Esophagus (tissue), 2 donors: ENCODE data around the gene RBMS3. TPM values are rescaled to one million over a fixed set of nuclear protein-coding genes. Genes with fewer than 3 reads are reported as not detected.

Source experiments
- H3K27ac ChIP-seq, 2 donors: one replicate each; pipeline ENCODE4 v1.5.1; 2013; ENCODE audit warnings: low read depth in 2 of 2, mild to moderate bottlenecking in 2 of 2, inconsistent platforms in 1 of 2, low read length in 1 of 2, moderate library complexity in 1 of 2
- H3K27me3 ChIP-seq, 2 donors: one replicate each; pipeline ENCODE4 v1.6.1; 2013; ENCODE audit warnings: low read length in 2 of 2, control low read depth in 1 of 2, mild to moderate bottlenecking in 1 of 2; ENCODE audit not compliant: insufficient read depth in 2 of 2, control insufficient read depth in 1 of 2
- H3K36me3 ChIP-seq, 2 donors: one replicate each; pipeline ENCODE4 v1.6.1; 2013; ENCODE audit warnings: low read length in 1 of 2; ENCODE audit not compliant: control insufficient read depth in 2 of 2, insufficient read depth in 2 of 2
- H3K4me1 ChIP-seq, 2 donors: one replicate each; pipeline ENCODE4 v1.6.1; 2013; ENCODE audit warnings: low read length in 1 of 2; ENCODE audit not compliant: control insufficient read depth in 2 of 2, insufficient read depth in 2 of 2
- H3K4me3 ChIP-seq, 2 donors: one replicate each; pipeline ENCODE4 v1.5.1; 2013; ENCODE audit warnings: low read length in 2 of 2, mild to moderate bottlenecking in 2 of 2, low read depth in 1 of 2, moderate library complexity in 1 of 2
- H3K9me3 ChIP-seq, 2 donors: one replicate each; pipeline ENCODE4 v1.6.1; 2013; ENCODE audit warnings: mild to moderate bottlenecking in 2 of 2, low read depth in 1 of 2, low read length in 1 of 2, moderate library complexity in 1 of 2; ENCODE audit not compliant: control insufficient read depth in 2 of 2, insufficient read depth in 1 of 2
- WGBS, 2 donors: extraction: QIAGEN DNeasy Blood & Tissue Kit; methylation state at CpG; one replicate each; pipeline ENCODE4 v1.1.7; 2013; 5-methylcytosine and 5-hydroxymethylcytosine counted together
- polyA plus RNA-seq, 2 donors: library from polyadenylated mRNA; stranded (reverse); fragments of 200-250 nt; gene quantifications; one replicate each; pipeline ENCODE4 v1.2.3, GENCODE V29; 2013
- donor health status: healthy with polysubstance abuse.
- donor health status: Bipolar disorder and iron deficiency.

Gene RBMS3
- polyA plus RNA-seq, 2 donors: 1.1 to 1.7 TPM

DNA sequence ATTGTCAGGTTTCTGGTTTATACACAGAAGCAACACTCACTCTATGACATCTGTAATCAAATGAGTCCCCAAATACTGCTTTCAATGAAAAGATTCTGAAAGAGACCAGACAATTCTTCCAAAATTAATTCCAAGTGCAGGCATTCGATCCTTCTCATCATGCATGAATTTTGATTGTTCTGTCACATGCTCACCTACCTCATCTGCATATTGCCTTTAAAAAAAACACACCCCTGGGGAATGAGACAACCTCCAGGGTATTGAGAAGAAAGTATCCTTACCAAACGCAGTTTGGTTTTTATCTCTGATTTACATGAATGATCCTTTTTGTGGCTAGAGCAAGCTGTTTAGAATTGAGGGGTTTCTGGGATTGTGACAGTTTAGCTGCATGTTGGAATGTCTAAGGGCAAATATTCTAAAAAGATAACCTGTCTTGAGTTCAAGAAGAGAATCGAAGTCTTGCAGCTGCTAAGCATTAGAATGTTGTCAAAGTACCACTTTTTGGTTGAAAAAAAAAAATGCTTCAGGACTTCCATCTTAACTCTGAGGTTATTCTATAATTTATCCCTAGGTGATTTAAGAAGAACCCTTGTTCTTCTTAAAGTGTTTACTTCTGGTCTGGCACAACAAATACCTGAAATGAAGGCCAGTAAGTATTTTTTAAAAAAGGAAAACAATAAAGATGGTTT, 653.1 kb downstream of the RBMS3 start:
- WGBS, 2 donors: 55 to 66% methylated on average over 3 of the region's 3 CpGs
- Histone ChIP-seq H3K4me1 (no peaks in the 10 kb centered on the region), H3K36me3 (no peaks in the 10 kb centered on the region), H3K9me3 (no peaks in the 10 kb centered on the region), H3K27ac (no peak overlapping the region), H3K27me3 (no peaks in the 10 kb centered on the region), H3K4me3 (no peak overlapping the region)

- no peak overlapping the region for H3K4me3 ChIP-seq
- H3K27me3 ChIP-seq: no peaks in the 10 kb centered on the region
- no peak overlapping the region for H3K27ac ChIP-seq
- no peaks in the 10 kb centered on the region for H3K4me1 ChIP-seq
- no peaks in the 10 kb centered on the region for H3K9me3 ChIP-seq
- no peaks in the 10 kb centered on the region for H3K36me3 ChIP-seq
- 87 to 88% methylated on average over 4 of the region's 4 CpGs for WGBS, 2 donors
Observed at GRCh38 chr3:29934751-29935150, 653.9 kb downstream of the RBMS3 start.

- Histone ChIP-seq H3K9me3 (no peaks in the 10 kb centered on the region), H3K27me3 (no peaks in the 10 kb centered on the region), H3K4me3 (no peak overlapping the region), H3K4me1 (no peaks in the 10 kb centered on the region), H3K36me3 (no peaks in the 10 kb centered on the region), H3K27ac (no peak overlapping the region)
- 66 to 74% methylated on average over 3 of the region's 3 CpGs for WGBS, 2 donors
Observed at GRCh38 chr3:29936054-29936453, 655.2 kb downstream of the RBMS3 start.

DNA sequence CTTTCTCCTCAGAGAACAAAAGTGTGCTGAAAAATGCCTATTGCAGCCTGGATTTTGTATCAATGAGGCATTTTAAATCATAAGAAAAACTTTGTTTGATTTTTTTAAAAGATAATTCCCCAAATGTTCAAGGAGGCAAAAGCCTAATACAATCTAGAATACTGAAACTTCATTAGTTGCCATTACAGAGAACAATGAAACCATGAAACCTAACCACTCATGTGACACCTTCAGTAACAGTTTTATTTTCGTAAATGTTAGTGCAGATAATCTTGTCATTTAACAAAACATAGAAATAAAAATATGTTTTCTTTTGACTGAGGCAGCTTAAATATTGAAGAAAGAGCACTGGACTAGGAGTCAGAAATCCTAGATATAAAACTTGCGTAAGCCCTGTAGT, 655.9 kb downstream of the RBMS3 start:
- H3K4me1 ChIP-seq: no peaks in the 10 kb centered on the region
- no peaks in the 10 kb centered on the region for H3K27me3 ChIP-seq
- no peak overlapping the region for H3K4me3 ChIP-seq
- no peak overlapping the region for H3K27ac ChIP-seq
- H3K36me3 ChIP-seq: no peaks in the 10 kb centered on the region
- H3K9me3 ChIP-seq: no peaks in the 10 kb centered on the region
- WGBS, 2 donors: 85 to 90% methylated on average over 2 of the region's 2 CpGs

GRCh38 chr3:29937185-29937584, 656.3 kb downstream of the RBMS3 start:
- Histone ChIP-seq H3K36me3 (no peaks in the 10 kb centered on the region), H3K27ac (no peak overlapping the region), H3K4me3 (no peak overlapping the region), H3K27me3 (no peaks in the 10 kb centered on the region), H3K4me1 (no peaks in the 10 kb centered on the region), H3K9me3 (no peaks in the 10 kb centered on the region)

DNA sequence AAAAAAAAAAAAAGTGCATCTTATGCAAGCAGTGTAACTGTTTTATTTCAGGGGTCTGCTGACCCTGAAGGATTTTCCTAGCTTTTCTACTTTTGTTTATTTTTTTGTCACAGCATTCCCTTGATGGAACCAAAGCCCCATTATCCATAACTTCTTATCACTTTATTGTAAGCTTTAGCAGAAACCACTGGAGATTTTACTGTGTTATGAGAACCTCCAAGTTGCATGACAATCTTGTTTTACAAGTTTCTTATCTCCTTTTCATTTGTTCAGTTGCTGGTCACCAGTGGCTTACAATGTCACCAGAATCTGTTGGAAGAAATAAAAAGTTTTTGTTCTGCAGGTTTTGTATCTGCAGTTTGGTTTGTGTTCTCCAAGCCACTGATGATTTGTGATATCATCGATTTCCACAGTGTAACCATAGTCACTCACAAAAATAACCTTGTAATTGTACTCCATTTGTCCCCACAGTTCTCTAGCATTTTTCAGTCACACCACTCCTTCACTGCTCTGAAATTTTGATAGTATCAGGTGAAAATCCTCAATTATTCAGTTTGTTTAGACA, 660.0 kb downstream of the RBMS3 start:
- H3K36me3 ChIP-seq: no peaks in the 10 kb centered on the region
- no peaks in the 10 kb centered on the region for H3K9me3 ChIP-seq
- H3K4me3 ChIP-seq: no peak overlapping the region
- no peaks in the 10 kb centered on the region for H3K4me1 ChIP-seq
- 53 to 54% methylated on average over 1 of the region's 1 CpG for WGBS, 2 donors
- no peaks in the 10 kb centered on the region for H3K27me3 ChIP-seq
- H3K27ac ChIP-seq: no peak overlapping the region

DNA sequence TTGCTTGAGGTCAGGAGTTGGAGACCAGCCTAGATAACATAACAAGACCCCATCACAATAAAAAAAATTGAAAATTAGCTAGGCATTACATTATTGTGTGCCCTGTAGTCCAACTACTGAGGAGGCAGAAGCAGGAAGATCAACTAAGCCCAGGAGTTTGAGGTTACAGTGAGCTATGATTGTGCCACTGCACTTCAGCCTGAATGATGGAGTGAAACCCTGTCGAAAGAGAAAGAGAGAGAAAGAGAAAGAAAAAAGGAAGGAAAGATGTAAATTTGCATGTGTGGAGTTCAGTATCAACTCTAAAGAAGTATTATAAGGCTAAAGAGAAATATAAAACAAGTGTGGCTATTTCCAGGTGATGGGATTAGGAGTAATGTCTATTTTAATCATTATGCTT, 661.4 kb downstream of the RBMS3 start:
- no peaks in the 10 kb centered on the region for H3K4me1 ChIP-seq
- no peaks in the 10 kb centered on the region for H3K27me3 ChIP-seq
- H3K36me3 ChIP-seq: no peaks in the 10 kb centered on the region
- no peaks in the 10 kb centered on the region for H3K9me3 ChIP-seq
- no peak overlapping the region for H3K27ac ChIP-seq
- H3K4me3 ChIP-seq: no peak overlapping the region
- 76 to 91% methylated on average over 1 of the region's 1 CpG for WGBS, 2 donors

DNA sequence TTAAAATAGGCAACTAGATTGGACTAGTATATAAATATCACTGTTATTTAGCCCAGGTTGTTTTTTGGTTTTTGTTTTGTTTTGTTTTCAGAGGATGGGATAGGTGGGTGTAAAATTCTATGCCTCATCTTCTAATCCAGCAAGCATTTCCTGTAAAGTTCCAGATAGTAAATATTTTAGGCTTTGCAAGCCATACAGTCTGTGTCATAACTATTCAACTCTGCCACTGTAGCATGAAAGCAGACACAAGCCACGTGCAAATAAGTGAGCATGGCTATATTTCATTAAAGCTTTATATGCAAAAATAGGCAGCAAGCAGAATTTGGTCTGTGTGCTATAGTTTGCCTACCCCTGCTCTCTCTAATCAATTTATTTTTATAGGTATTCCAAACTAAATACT, 668.3 kb downstream of the RBMS3 start:
- Histone ChIP-seq H3K36me3 (no peaks in the 10 kb centered on the region), H3K27ac (no peak overlapping the region), H3K27me3 (no peaks in the 10 kb centered on the region), H3K9me3 (no peaks in the 10 kb centered on the region), H3K4me1 (no peaks in the 10 kb centered on the region), H3K4me3 (no peak overlapping the region)
- WGBS, 2 donors: 18 to 21% methylated on average over 1 of the region's 1 CpG

GRCh38 chr3:29949940-29950616, 669.2 kb downstream of the RBMS3 start:
- 86 to 89% methylated on average over 11 of the region's 11 CpGs for WGBS, 2 donors
- no peak overlapping the region for H3K27ac ChIP-seq

DNA sequence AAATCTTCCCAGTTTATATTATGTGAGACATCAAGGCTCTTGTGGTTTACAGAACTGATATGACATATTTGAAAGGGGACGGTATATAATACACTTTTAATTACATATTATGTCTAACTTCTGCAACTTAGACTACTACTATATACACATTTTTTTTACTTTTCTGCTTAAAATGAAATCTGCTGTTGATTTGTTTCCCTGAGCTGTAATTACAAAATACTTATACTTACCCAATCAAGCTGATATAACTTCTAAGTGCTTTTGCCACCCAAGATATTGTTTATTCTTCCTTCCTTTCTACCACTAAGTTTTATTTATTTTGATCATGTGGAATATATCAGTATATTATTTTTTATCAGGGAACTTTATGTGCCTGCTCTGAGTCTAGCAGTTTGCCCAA, 671.6 kb downstream of the RBMS3 start:
- Histone ChIP-seq H3K36me3 (no peaks in the 10 kb centered on the region), H3K27me3 (no peaks in the 10 kb centered on the region), H3K4me3 (no peak overlapping the region), H3K4me1 (no peaks in the 10 kb centered on the region), H3K27ac (no peak overlapping the region), H3K9me3 (no peaks in the 10 kb centered on the region)
- WGBS, 2 donors: 80 to 87% methylated on average over 1 of the region's 1 CpG

More at GRCh38 chr3:29949940-29950616, 669.2 kb downstream of the RBMS3 start:
- Histone ChIP-seq H3K9me3 (no peaks in the 10 kb centered on the region), H3K4me1 (no peaks in the 10 kb centered on the region), H3K4me3 (no peak overlapping the region), H3K27me3 (no peaks in the 10 kb centered on the region), H3K36me3 (no peaks in the 10 kb centered on the region)
